GM21515 (cell line): ENCODE results near the gene PPM1N.
A peak's percentile ranks its signal among the peaks of the same experiment; 100 is the strongest.
"Not testable (repeated sequence)": the region's sequence is repeated elsewhere in the genome, so short reads cannot be mapped to it uniquely, and the experiment has no call there.

Experiments
- ATAC-seq: cut with Tn5 transposase; IDR thresholded peaks from one replicate; pipeline ENCODE4 v1.9.1; 2021; ENCODE audit not compliant: unreplicated experiment

Gene PPM1N

GRCh38 chr19:45507872-45508416, 9.7 kb downstream of the PPM1N start:
- ATAC-seq, result no peak

GRCh38 chr19:45508417-45508860, 10.2 kb downstream of the PPM1N start:
- no peak for ATAC-seq

DNA sequence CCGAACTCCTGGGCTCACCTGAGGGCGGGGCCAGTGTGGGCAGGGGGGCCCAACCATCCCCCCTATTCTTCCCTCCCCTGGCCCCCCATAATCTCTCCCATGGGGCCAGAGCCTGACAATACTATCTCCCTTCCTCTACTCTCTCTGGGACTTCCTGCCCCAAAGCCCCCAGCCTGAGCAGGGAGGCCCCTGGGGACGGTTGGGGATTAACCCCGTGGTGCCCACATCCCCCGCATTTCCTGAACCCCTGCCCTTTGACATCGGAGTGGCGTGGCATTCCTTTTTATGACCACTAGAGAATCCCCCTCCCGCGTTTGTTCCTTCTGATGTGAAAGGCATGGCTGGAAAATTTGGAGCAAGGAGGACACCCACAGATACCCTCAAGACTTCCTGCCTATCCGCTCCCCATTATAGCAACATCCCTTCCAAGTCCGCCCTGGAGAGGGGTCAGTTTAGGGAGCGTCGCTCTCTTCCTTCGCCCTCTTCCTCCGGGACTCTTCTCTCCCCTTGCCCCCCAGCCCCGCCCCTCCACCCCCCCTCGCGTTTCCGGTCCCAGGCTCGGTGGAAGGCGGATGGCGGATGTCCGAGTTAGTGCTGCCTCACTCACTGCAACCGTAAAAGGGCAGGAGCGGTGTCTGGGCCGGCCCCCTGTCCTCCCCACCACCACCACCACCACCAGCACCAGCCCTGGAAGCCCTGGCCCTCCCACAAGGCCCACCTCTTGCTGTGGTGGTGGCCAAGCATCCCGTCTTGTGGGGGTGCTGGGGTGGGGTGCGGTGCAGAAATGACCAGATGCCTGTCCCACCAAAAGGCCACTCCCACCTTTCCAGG, 10.8 kb downstream of the PPM1N start:
- no peak for ATAC-seq

- ATAC-seq, result no peak
Measured at GRCh38 chr19:45509692-45510015, 11.4 kb downstream of the PPM1N start.

DNA sequence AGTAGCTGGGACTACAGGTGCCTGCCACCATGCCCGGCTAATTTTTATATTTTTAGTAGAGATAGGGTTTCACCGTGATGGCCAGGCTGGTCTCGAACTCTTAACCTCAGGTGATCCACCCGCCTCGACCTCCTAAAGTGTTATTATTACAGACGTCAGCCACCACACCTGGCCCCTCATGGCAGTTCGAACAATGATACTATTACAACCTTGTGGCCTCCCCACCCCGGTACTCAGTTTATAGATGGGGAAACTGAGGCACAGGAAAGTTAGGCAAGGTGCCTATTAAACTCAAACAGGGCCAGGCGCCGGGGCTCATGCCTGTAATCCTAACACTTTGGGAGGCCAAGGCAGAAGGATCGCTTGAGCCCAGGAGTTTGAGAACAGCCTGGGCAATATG, 12.1 kb downstream of the PPM1N start:
- not testable (repeated sequence) for ATAC-seq

DNA sequence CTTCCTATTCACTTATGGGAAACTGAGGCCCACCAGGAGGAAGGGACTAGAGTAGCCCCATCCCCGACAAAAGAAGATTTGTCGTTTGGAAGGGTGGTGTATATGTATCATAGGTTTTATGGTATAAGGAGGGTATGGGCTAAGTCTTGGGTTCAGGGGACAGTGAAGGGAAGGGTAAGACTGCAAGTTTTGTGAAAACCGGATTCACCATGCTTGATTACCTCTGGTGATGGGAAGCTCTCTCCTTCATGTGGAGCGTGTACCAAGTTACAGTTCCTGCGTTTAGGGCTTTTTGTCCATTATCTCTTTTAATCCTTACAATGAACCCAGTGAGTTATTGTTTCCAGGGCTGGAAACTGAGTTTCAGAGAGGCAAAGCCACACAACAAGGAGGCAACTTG, 12.8 kb downstream of the PPM1N start:
- no peak for ATAC-seq

- no peak for ATAC-seq
Measured at GRCh38 chr19:45512881-45513483, 14.7 kb downstream of the PPM1N start.

- no peak for ATAC-seq
Measured at GRCh38 chr19:45514376-45515051, 16.3 kb downstream of the PPM1N start.

- ATAC-seq, result no peak
Measured at GRCh38 chr19:45515081-45515624, 16.9 kb downstream of the PPM1N start.

DNA sequence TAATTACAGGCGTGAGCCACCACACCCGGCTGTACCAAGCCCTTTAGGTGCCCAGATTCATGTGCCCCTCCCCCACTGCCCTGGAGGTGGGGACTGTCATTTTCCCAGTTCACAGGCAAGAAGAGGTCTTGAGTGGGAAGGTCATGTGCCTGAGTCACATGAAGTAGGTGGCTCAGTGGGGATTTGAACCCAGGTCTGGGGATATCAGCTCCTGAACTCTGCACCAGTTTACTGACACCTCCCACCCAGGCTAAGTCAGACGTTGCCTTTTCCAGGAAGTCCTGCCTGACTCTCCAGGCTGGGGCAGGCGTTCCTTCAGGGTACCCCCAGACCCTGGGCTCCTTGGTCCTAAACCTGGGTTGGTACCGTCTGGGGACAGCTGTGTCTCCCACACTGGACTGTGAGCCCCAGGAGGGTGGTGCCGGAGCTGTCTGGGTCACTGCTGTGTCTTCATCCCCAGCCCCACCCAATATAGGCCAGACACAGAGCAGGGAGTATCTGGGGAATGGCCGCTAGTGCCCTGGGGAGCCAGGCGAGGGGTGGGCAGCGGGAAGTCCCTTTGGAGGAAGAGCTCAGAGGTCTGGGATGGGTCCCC, 17.7 kb downstream of the PPM1N start:
- no peak for ATAC-seq

- ATAC-seq, result no peak
Measured at GRCh38 chr19:45517238-45517637, 19.0 kb downstream of the PPM1N start.

DNA sequence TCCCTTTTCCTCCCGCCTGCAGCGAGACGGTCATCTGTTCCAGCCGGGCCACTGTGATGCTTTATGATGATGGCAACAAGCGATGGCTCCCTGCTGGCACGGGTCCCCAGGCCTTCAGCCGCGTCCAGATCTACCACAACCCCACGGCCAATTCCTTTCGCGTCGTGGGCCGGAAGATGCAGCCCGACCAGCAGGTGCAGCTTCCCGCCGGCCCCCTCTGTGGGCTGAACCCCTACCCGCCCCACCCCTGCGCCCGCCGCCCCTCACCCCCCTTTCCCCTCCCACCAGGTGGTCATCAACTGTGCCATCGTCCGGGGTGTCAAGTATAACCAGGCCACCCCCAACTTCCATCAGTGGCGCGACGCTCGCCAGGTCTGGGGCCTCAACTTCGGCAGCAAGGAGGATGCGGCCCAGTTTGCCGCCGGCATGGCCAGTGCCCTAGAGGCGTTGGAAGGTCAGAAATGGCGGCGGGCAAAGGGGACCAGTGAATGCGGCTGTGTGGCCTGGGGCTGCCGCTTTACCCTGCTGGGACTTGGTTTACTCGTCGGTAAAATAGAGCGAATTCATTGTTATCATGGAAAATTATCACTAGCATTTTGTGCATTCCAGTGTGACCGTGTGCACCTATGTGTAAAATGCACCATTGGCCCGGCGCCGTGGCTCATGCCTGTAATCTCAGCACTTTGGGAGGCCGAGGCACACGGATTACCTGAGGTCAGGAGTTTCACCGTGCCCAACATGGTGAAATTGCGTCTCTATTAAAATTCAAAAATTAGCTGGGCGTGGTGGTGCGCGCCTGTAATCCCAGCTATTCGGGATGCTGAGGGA, 19.6 kb downstream of the PPM1N start:
- ATAC-seq, result no peak

DNA sequence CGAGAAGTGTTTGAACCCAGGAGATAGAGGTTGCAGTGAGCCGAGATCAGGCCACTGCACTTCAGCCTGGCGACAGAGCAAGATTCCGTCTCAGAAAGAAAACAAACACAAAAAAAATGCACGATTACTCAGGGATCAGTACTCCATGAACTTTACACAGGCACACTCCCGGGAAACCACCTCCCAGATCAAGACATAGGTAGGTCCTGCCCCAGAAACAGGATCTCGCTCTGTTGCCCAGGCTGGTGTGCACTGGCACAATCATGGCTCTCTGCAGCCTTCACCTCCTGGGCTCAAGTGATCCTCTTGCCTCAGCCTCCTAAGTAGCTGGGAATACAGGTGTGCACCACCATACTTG, 20.2 kb downstream of the PPM1N start:
- no peak for ATAC-seq

DNA sequence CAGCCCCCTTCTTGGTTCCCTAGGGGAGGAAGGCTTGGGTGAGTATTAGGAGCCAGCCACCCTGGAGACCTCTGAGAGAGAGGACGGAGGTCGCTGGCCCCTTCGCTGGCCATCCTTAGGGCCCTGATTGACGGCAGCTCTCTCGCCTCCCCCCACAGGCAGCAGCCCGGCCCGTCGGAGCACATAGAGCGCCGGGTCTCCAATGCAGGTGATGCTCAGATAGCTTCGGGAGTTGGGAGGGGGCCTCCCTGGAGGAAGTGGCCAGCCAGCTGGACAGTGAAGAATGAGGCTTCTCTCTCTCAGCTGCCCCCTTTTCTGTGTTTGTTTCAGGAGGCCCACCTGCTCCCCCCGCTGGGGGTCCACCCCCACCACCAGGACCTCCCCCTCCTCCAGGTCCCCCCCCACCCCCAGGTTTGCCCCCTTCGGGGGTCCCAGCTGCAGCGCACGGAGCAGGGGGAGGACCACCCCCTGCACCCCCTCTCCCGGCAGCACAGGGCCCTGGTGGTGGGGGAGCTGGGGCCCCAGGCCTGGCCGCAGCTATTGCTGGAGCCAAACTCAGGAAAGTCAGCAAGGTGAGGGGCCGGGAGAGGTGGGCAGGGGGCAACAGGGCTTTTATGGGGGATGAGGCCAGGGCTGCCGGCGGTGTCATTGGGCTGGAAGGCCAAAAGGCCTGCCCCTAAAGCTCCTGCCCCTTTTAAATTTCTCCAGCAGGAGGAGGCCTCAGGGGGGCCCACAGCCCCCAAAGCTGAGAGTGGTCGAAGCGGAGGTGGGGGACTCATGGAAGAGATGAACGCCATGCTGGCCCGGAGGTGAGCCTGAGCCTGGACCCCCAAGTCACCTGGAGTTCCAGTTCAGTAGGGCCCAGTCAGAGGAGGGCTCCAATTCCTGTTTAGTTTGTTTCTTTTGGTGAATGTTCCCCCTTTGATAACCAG, 24.0 kb downstream of the PPM1N start:
- no peak for ATAC-seq

DNA sequence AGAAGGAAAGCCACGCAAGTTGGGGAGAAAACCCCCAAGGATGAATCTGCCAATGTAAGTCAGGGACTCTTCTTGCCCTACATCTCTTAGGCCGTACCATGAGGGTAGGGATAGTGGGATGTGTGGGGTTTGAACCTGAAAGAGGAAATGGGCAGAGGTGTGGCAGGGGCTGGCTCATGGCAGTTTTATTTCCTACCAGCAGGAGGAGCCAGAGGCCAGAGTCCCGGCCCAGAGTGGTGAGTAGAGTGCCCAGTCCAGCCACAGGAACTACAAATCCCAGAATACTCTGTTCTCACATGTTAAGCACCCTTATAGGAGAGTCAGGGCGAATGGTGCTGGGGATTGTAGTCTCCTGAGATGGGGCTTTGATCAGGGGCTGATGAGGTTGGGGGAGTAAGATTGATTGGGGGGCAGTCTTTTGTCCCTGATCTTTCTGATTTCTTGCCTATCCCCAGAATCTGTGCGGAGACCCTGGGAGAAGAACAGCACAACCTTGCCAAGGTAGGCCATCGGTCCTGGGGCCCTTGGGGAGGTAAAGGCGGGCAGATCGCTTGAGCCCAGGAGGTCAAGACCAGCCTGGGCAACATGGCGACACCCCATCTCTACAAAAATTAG, 25.5 kb downstream of the PPM1N start:
- peak; percentile 64 for ATAC-seq

GRCh38 chr19:45524575-45525129, 26.4 kb downstream of the PPM1N start:
- no peak for ATAC-seq

DNA sequence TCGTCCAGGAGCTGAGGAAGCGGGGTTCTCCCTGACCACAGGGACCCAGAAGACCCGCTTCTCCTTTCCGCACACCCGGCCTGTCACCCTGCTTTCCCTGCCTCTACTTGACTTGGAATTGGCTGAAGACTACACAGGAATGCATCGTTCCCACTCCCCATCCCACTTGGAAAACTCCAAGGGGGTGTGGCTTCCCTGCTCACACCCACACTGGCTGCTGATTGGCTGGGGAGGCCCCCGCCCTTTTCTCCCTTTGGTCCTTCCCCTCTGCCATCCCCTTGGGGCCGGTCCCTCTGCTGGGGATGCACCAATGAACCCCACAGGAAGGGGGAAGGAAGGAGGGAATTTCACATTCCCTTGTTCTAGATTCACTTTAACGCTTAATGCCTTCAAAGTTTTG, 27.9 kb downstream of the PPM1N start:
- ATAC-seq, result no peak

DNA sequence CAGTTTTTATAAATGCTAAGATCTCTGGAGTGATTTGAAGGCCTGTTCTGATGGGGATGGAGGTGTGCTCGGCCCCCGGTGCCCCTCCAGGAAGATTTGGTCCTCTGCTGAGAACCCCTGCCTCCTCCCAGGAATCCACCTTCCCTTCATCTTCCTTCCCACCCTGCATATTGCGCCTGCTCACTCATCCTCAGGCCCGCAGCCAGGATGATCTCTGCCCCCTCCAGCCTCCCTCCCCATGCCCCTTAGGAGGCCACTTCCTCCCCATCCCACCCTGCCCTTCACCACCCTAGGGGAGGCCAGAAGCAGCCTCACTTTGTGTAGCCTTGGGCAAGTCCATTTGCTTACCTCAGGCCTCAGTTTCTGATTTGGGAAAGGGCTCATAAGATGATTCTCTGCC, 28.7 kb downstream of the PPM1N start:
- no peak for ATAC-seq

DNA sequence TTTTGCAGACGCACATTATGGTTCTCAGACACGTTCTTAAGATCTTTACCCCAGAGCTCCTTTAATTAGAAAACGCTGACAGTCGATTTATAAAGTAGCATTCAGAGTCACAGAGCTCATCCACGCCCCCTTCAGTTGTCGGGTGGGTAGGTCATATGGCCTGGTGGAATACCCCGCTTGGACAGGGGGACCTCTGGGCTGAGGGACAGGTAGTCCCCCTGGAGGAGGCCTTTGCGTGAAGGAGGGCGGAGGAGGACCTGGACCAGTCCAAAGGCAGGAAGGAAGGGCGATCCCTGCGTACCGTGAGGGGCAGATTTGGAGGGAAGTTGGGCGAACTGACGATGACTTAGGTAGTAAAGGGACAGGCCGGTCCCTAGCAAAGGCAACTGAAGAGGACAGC, 29.5 kb downstream of the PPM1N start:
- ATAC-seq, result no peak
